Measurements from ENCODE around the gene GPATCH8. TPM values are rescaled to one million over a fixed set of nuclear protein-coding genes. Genes with fewer than 3 reads are reported as not detected.
"Not testable (repeated sequence)": the region's sequence is repeated elsewhere in the genome, so short reads cannot be mapped to it uniquely, and the experiment has no call there.

Gene GPATCH8
- total RNA-seq = 10 to 100 TPM; 28.5 to 36.4 TPM
- long read RNA-seq, donor 1, full-length matches to known transcripts = 3 of 15 reads
- long read RNA-seq, donor 1, partial matches to known transcripts = 2 of 15 reads
- long read RNA-seq, donor 1, other reads (novel, unspliced or antisense) = 10 of 15 reads
- long read RNA-seq, donor 2, full-length matches to known transcripts = 35 of 47 reads
- long read RNA-seq, donor 2, partial matches to known transcripts = 0 of 47 reads
- long read RNA-seq, donor 2, other reads (novel, unspliced or antisense) = 12 of 47 reads

- peak; percentile 98 for DNase-seq (ENCODE audit: low spot score)
- intact Hi-C loops (cut with DNase I) = loop anchor here in 1 of 2 donors (10.0 kb wide), 1 partner anchor 99 kb away; no protein-coding TSS in a partner anchor
Measured at GRCh38 chr17:44503147-44504029, at the start of gene GPATCH8. Gene GPATCH8 (minus strand): TSS chr17:44503406. CDS start chr17:44503370, 36 bp downstream.

- no peak for DNase-seq (ENCODE audit: low spot score)
- intact Hi-C loops (cut with DNase I) = no loop called here
Measured at GRCh38 chr17:44552361-44552760, 49.2 kb upstream of the GPATCH8 start.

DNA sequence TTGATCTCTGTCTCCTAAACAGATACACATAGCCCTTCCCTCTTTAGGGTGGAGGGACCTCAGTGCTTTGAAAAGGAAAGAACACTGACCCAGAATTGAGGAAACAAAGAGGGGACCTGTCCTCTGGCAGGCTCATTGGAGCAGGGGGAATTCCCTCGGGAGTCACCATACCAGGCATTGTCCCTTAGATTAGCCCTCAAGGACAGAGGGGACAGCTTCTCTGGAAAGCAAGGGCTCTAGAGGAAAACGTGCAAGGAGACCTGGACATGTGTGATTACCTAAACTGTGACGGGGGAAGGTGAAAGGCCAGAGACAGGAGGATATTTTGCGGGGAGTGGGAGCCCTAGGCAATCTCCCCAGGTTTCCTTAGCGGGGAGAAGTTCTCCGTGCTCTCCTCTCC lies 46.5 kb upstream of the GPATCH8 start:
- intact Hi-C loops (cut with DNase I) = no loop called here
- DNase-seq (ENCODE audit: low spot score) = no peak

GRCh38 chr17:44548376-44549230 lies 45.4 kb upstream of the GPATCH8 start:
- no peak for DNase-seq (ENCODE audit: low spot score)
- intact Hi-C loops (cut with DNase I) = no loop called here

DNA sequence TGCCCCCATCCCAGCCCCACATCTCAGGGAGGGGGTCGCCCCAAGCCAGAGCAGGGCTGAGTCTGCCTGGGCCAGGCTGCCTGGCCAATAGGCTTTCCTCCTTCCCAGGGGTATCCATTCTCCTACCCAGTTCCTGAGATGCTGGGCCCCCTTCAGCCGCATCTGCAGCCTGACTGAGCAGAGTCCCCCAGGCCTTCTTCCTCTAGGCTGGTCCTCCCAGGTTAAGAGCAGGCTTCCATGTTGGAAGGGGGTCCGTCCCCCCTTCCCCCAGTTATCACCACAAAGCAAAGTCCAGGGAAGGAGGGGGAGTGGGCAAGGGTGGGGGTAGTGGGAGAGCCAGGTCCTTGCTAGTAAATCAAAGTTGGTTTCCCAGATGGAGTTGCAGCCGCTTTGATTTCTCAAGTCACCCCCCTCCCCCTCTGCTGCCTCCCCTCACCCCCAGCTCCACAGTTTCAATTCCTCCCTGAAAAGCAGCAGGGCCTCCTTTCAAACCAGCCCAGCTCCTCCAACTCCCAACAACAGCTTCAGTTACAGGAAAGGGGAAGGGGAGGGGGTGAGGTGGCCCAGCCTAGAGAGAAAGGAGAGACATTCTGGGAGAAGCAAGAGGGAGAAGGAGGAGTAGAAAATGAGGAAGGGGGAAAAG lies 44.5 kb upstream of the GPATCH8 start:
- intact Hi-C loops (cut with DNase I) = no loop called here
- no peak for DNase-seq (ENCODE audit: low spot score)

DNA sequence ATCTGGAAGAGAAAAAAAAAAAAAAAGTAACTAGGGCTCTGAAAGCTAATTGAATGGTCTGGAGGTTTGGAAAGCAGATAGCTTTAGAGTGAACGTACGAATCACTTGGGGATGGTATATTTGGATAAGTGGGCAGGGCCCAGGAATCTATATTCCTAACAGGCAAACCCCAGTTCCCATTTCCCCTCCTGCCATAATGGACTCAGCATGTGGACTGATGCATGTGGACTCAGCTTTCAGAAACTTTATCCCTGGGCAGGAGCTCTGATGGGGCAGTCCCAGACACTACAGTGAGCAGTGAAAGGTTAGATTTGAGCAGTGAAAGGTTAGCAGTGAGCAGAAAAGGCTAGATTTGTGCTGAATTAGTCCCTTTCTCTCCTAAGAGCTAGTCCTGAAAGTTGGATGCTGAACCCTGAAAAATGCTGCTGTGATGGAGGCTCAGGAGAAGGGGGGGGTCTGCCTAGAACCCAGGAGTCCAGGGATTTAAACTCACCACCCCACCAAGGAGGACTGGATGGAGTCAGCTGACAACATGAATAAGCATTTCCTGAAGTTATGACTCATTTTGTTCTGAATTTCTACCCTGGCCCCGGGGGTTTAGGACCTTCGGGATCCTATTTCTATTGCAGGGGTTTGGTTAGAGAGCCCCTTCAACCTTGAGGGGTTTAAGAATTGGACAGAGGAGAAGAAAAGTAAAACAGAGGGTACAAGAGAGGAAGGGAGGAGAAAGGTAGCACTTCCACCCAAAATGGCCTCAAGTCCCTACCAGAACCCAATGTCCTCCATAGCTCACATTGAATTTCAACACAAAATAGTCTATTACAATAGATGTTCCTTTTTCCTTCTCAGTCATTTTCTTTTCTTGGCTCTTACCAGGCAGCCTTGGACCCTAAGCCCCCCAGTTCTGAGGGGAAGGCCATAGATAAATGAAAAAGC lies 43.7 kb upstream of the GPATCH8 start:
- intact Hi-C loops (cut with DNase I) = no loop called here
- no peak for DNase-seq (ENCODE audit: low spot score)

- intact Hi-C loops (cut with DNase I) = no loop called here
- DNase-seq (ENCODE audit: low spot score) = no peak
Measured at GRCh38 chr17:44543905-44544523, 40.8 kb upstream of the GPATCH8 start.

DNA sequence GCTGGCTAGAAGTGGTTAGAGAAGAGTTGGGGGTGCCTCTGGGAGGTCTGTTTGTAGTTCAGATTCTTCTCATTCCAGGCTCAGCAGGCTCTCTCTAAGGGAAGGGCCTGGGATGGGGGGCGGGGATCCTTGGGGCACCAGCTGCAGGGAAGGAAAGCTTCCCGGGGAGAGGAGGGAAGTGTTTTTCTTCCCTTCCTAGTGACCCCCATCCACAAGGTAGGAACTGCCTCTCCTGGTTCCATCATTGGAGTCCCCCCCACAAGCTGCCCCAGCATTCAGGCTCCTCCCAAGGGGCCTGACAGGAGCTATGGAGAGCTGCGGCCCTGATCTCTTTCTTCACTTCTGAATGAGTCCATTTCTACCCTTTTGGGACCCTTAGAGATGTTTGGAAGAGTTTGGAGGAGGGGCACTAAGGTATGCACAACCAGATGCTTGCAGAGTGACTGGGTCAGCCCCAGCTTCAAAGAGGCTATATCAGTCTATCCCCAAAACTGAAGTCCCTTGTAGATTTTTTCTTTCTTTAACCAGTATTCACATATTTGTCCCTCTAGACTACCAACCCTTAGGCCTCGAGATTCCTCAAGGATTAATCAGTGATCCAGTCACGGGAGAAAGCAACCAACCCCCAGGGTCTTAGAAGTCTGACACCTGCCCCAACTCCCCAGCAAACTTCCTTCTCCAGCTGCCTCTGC lies 40.2 kb upstream of the GPATCH8 start:
- no peak for DNase-seq (ENCODE audit: low spot score)
- intact Hi-C loops (cut with DNase I) = no loop called here

DNA sequence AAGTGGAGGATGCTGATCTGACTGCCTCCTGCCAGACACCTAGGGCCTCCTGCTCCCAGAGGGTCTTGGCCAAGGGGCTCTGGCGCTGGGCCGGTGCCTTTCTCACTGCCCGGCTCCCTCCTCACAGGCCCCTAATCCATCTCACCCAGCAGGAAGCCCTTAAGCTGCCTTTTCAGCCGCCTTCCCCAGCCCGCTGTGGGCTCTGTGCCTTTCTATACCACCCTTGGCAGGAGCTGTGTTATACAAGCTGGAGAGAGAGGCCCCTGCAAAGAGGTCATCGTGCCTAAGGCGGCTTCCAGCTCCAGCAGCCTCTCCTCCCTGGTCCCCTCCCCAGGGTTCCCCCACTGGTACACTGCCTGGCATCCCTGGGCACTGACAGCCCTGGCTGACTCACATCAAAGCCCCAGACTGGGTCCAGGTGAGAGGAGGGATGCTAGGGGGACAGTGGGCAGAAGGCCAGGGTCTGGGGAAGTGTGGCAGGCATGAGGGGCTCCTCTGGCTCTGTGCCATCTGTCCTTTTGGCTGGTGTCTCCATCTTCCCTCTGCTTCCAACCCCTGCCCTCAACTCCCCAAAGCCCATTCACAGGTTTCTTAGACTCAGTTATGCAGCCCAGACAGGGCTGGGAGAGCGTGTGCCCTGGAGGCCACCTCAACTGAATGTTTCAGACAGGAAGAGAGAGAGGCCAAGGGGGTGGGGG lies 38.8 kb upstream of the GPATCH8 start:
- DNase-seq (ENCODE audit: low spot score) = no peak
- intact Hi-C loops (cut with DNase I) = no loop called here

DNA sequence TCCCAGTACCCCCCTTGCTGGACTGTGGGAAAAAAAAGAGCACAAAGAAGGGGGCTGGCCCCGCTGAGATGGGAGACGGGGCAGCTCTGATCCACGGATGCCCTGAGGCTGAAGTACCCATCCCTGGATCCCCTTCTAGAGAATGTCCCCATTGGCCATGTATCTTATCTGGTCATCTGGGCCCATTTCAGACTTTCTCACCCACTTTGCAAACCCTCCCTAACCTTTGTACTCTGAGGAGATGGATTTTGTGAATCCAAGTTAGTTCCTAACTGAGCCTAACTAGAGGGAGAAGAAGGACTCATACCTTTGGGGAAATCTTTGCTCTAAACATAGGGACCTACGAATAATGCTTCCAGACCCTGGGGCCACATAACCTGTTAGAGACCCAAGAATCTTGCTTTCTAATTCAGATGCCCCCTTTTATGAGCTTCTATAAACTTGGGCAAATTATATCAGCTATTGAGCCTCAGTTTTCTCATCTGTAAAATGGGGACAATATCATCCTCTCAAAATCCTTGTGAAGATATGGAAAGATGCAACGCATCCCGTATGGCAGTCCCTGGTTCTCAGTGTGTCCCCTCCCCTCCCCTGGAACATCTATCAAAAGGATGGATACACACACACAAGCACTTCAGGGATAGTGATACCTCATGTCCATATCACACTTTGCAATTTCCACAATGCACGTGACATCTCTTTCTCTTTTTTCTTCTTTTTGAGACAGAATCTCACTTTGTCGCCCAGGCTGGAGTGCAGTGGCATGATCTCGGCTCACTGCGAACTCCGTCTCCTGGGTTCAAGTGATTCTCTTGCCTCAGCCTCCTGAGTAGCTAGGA lies 37.3 kb upstream of the GPATCH8 start:
- intact Hi-C loops (cut with DNase I) = no loop called here
- no peak for DNase-seq (ENCODE audit: low spot score)

DNA sequence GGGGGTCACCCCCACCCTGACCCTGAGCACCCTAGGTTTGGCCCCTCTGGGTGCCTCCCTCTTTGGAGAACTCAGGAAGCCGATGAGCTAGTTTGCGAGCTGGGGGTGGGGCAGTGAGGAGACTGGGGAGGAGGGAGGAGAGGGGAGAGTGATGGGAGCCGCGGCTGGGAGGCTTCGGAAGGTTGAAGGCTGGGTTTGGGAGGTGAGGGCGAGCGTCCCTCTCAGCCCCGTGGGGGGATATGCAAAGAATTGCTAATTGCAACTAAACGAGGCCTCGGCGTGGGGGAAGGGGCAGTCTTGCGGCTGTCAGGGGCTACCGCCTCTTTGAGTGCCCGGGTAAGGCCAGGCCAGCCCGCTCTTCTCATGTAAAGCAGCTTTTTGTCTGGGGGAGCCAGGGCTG lies 36.5 kb upstream of the GPATCH8 start:
- DNase-seq (ENCODE audit: low spot score) = no peak
- intact Hi-C loops (cut with DNase I) = no loop called here

DNA sequence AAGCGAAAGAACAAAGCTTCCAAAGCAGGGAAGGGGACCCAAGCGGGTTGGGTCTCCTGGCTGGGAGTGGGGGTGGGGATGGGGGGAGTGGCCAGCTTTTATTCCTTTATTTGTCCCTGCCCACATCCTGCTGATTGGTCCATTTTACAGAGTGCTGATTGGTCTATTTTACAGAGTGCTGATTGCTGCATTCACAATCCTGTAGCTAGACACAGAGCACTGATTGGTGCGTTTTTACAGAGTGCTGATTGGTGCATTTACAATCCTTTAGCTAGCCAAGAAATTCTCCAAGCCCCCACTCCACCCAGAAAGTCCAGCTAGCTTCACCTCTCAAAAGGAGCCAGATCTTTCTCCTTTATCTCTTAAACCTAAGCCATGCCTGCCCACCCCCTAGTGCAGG lies 34.7 kb upstream of the GPATCH8 start:
- DNase-seq (ENCODE audit: low spot score); intact Hi-C loops (cut with DNase I): not testable (repeated sequence)

DNA sequence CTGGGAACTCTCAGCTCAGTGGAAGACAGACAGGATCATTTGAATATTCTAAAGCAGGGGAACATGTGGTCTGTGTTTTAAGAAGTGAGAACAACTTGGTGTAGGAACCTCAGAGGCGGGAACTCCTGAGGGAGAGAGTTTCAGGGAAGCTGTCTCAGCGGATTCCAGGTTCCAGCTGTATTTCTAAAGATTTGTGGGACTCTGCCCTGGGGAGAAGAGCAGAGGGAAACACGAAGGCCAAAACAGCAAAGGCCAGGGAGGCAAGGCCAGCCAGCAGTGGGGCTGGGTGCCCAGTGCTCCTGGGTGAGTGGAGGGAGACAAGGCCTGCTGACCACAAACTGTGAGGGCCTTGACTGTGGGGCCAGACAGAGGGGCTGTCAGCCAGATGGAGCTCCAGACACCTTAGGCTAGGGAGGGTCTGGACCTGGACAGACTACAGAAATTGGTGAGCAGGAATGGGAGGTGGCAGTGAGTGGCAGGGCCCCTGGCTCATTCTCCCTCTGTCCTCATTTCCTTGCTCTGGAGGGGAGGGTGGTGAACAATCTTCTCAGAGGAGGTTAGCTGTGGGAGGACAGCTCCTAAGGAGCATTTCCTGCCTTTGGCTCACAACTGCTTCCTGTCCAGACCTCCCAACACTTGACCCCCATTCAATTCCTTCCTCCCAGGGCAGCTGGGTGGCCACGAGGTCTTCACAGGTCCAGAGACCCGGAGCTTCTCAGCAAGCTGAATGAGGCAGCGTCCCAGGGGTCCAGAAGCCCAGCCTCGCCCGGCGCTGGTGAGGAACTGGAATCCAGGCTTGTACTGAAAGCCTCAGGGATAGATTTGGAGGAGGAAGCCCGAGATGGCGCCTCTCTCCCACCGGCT lies 33.1 kb upstream of the GPATCH8 start:
- intact Hi-C loops (cut with DNase I) = no loop called here
- no peak for DNase-seq (ENCODE audit: low spot score)

- intact Hi-C loops (cut with DNase I) = loop anchor here (2.0 to 5.0 kb wide), 2 partner anchors 103 to 104 kb away; no protein-coding TSS in a partner anchor
Measured at GRCh38 chr17:44533533-44534246, 30.5 kb upstream of the GPATCH8 start.

More at GRCh38 chr17:44533533-44534246, 30.5 kb upstream of the GPATCH8 start:
- DNase-seq (ENCODE audit: low spot score) = peak; percentile 97
